Glutamatergic neuron (in vitro differentiated cells): ENCODE data around the gene HNRNPUL1. TPM values are rescaled to one million over a fixed set of nuclear protein-coding genes. Genes with fewer than 3 reads are reported as not detected.

Experiments
- DNase-seq: peaks from one replicate; pipeline ENCODE4 v3.0.0; 2022
- H3K27ac Mint-ChIP-seq: one replicate; pipeline ENCODE4 v1.8.0; 2020; ENCODE audit warnings: mild to moderate bottlenecking, mixed read lengths, inconsistent platforms; ENCODE audit not compliant: unreplicated experiment
- H3K27me3 Mint-ChIP-seq: one replicate; pipeline ENCODE4 v1.8.0; 2020; ENCODE audit warnings: mild to moderate bottlenecking, moderate library complexity, mixed read lengths, inconsistent platforms; ENCODE audit not compliant: unreplicated experiment
- H3K36me3 Mint-ChIP-seq: one replicate; pipeline ENCODE4 v1.8.0; 2020; ENCODE audit warnings: mild to moderate bottlenecking, mixed read lengths, inconsistent platforms; ENCODE audit not compliant: unreplicated experiment
- H3K4me1 Mint-ChIP-seq: one replicate; pipeline ENCODE4 v1.8.0; 2020; ENCODE audit warnings: mild to moderate bottlenecking, low read depth, mixed read lengths, inconsistent platforms; ENCODE audit not compliant: unreplicated experiment
- H3K4me3 Mint-ChIP-seq: one replicate; pipeline ENCODE4 v1.8.0; 2020; ENCODE audit warnings: mild to moderate bottlenecking, mixed read lengths, inconsistent platforms; ENCODE audit not compliant: unreplicated experiment
- H3K9me3 Mint-ChIP-seq: one replicate; pipeline ENCODE4 v1.8.0; 2020; ENCODE audit warnings: mild to moderate bottlenecking, moderate library complexity, mixed read lengths, inconsistent platforms; ENCODE audit not compliant: unreplicated experiment
- CTCF ChIP-seq: fragments of 200-600 bp; sonication (generic); IDR thresholded peaks from one replicate; pipeline ENCODE4 v1.5.0; 2021; ENCODE audit not compliant: partially characterized antibody, unreplicated experiment
- total RNA-seq: library from RNA; stranded (reverse); fragmentation: NEBNext Ultra II Directional; extraction: Animal tissue kit (Norgen Biotek cat#: 25700); gene quantifications from one replicate; pipeline ENCODE4 v1.2.1, GENCODE V29; 2021; ENCODE audit not compliant: unreplicated experiment

The HNRNPUL1 gene
- total RNA-seq, 1 donor from 2014 or later = 201 TPM

DNA sequence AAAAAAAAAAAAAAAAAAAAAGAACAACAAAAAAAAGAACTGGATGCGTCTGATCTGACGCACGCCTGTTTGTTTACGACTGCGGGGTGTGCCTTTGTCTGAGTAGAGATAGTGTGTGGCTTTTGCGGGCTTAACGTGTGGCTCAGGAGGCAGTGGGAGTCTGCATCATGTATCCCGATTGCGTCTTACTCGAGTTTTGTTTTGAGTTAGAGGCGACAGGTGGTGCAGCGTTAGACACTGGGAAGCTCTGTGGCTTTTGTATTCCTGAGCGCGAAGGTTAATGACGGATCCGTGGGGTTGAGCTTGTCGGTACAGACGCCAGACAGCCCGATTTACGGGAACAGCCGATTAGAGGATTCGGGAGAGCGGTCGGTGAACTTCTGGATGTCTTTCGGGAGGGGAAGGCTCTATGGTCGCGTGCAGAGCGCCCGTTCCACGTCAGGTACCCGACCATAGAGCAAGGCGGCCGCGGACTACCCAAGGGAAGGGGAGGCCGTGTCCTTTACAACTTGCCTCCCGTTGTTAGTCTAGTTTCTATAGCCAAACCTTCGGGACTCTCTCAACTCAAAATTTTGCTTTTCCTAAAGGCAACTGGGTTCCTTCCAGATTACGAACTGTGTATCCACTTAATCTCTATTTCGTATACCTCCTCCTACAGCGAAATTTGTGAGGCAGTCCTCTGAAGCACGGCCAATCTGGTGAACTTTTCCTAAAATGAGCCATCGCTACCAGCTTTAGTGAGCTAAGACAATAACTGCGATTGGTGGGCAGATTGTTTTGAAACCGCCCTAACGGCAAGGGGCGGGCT lies 926 bp upstream of the HNRNPUL1 start:
- H3K36me3 Mint-ChIP-seq = no peaks in the 10 kb centered on the region

GRCh38 chr19:41264581-41265394 lies 616 bp downstream of the HNRNPUL1 start:
- peak overlapping the region; percentile 97 for H3K27ac Mint-ChIP-seq
- H3K36me3 Mint-ChIP-seq = no peaks in the 10 kb centered on the region
- peak overlapping the region; percentile 97 for H3K4me3 Mint-ChIP-seq
- no peak for TF ChIP-seq CTCF
- DNase-seq = no peak
- peaks cover 19% of the 10 kb centered on the region for H3K9me3 Mint-ChIP-seq
- peaks cover 7% of the 10 kb centered on the region for H3K27me3 Mint-ChIP-seq
- H3K4me1 Mint-ChIP-seq = peaks cover 25% of the 10 kb centered on the region

More for the DNA sequence above, 926 bp upstream of the HNRNPUL1 start:
- H3K9me3 Mint-ChIP-seq = peaks cover 20% of the 10 kb centered on the region
- DNase-seq = peak; percentile 66
- peaks cover 25% of the 10 kb centered on the region for H3K4me1 Mint-ChIP-seq
- TF ChIP-seq CTCF = no peak
- H3K27me3 Mint-ChIP-seq = peaks cover 7% of the 10 kb centered on the region
- H3K4me3 Mint-ChIP-seq = peak overlapping the region; percentile 94
- H3K27ac Mint-ChIP-seq = peak overlapping the region; percentile 97

DNA sequence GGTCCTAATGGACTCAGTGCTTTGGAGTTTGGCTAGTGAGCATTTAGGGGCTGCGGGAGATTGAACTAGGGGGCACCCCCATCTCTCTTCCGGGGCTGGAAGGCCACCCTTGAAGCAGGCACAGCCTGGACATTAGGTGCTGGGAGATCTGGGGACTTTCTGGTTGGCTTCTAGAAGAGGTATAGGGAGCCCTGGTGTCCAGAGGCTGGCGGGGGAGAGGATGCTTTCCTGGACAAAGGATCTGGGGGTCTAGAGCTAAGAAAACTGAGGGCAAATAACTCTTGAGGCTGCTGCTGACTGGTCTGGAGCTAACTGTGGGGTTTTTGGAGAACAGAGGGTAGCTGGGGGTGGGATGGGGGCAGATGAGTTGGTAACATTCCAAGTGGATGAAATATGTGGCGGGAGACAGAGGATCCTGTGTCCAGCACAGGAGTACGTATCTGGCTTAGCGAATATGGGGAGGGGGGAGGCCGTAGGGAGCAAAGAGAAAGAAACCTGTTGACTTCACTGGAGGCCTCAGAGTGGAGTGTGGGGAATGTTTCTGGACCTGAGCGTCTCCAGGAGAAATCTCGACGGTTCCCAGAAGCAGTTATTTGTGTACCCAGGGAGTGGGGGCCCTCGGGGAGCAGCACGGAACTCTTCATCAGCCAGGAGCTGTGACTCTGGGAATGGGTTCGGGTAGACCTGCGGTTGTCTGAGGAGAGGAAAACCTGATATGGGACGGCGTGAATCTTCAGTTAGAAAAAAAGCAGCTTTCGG lies 1.4 kb downstream of the HNRNPUL1 start:
- peaks cover 7% of the 10 kb centered on the region for H3K27me3 Mint-ChIP-seq
- TF ChIP-seq CTCF = no peak
- peak overlapping the region; percentile 97 for H3K4me3 Mint-ChIP-seq
- H3K27ac Mint-ChIP-seq = peak overlapping the region; percentile 97
- peaks cover 19% of the 10 kb centered on the region for H3K9me3 Mint-ChIP-seq
- no peak for DNase-seq
- no peaks in the 10 kb centered on the region for H3K36me3 Mint-ChIP-seq
- peaks cover 25% of the 10 kb centered on the region for H3K4me1 Mint-ChIP-seq

- peaks cover 6% of the 10 kb centered on the region for H3K9me3 Mint-ChIP-seq
- no peak for DNase-seq
- TF ChIP-seq CTCF = no peak
- no peak overlapping the region for H3K4me3 Mint-ChIP-seq
- H3K27ac Mint-ChIP-seq = no peak overlapping the region
- H3K36me3 Mint-ChIP-seq = no peaks in the 10 kb centered on the region
- peaks cover 2% of the 10 kb centered on the region for H3K27me3 Mint-ChIP-seq
- peaks cover 21% of the 10 kb centered on the region for H3K4me1 Mint-ChIP-seq
Observed at GRCh38 chr19:41269055-41269454, 4.9 kb downstream of the HNRNPUL1 start.
